Upper lobe of left lung (tissue), 4 donors: ENCODE results near the gene ZNF229.

Experiments
- CTCF ChIP-seq, 6 experiments: fragments of 450-650 bp in 4 of 6; fragments of 200-600 bp in 2 of 6; sonication (generic) in 2 of 6; IDR thresholded peaks; one replicate each; pipeline ENCODE4 v1.5.1; 2016 to 2019; ENCODE audit warnings: antibody characterized with exemption in 6 of 6
- POLR2A ChIP-seq, 4 donors: fragments of 450-650 bp; IDR thresholded peaks; one replicate each; pipeline ENCODE4 v1.5.1; 2016 to 2017; ENCODE audit warnings: antibody characterized with exemption in 4 of 4, mild to moderate bottlenecking in 2 of 4
- POLR2AphosphoS5 ChIP-seq, 2 donors: sonication (generic); formaldehyde crosslinking; IDR thresholded peaks; one replicate each; pipeline ENCODE4 v1.5.1; 2017; ENCODE audit warnings: antibody characterized with exemption in 2 of 2

GRCh38 chr19:44438441-44438840 is 9.8 kb downstream of the ZNF229 start:
- TF ChIP-seq POLR2A (IDR thresholded peaks at IDR 0.05) (no peak), CTCF (IDR thresholded peaks at IDR 0.05) (no peak), POLR2AphosphoS5 (IDR thresholded peaks at IDR 0.05) (no peak)
